Neural cell (in vitro differentiated cells): ENCODE measurements around the gene TRIM72.

Experiments used
- CTCF ChIP-seq: fragments of 450-650 bp; IDR thresholded peaks from 2 replicates; pipeline ENCODE4 v1.5.1; 2014; ENCODE audit warnings: antibody characterized with exemption, mild to moderate bottlenecking, moderate library complexity; ENCODE audit not compliant: poor library complexity, severe bottlenecking
- EZH2 ChIP-seq: fragments of 200-600, 300-800 bp; shearing (Covaris generic), sonication (generic); IDR thresholded peaks from 2 replicates; pipeline ENCODE4 v1.6.1; 2014; ENCODE audit warnings: antibody characterized with exemption, low read length, borderline replicate concordance, mild to moderate bottlenecking; ENCODE audit not compliant: insufficient read depth, poor library complexity, severe bottlenecking
- REST ChIP-seq: IDR thresholded peaks from 2 replicates; pipeline ENCODE4 v1.6.1; 2012; ENCODE audit warnings: borderline replicate concordance
- SMC3 ChIP-seq: fragments of 450-650 bp; conservative IDR thresholded peaks from 2 replicates; pipeline ENCODE4 v1.6.1; 2014; ENCODE audit warnings: antibody characterized with exemption, mild to moderate bottlenecking, moderate library complexity; ENCODE audit not compliant: poor library complexity

DNA sequence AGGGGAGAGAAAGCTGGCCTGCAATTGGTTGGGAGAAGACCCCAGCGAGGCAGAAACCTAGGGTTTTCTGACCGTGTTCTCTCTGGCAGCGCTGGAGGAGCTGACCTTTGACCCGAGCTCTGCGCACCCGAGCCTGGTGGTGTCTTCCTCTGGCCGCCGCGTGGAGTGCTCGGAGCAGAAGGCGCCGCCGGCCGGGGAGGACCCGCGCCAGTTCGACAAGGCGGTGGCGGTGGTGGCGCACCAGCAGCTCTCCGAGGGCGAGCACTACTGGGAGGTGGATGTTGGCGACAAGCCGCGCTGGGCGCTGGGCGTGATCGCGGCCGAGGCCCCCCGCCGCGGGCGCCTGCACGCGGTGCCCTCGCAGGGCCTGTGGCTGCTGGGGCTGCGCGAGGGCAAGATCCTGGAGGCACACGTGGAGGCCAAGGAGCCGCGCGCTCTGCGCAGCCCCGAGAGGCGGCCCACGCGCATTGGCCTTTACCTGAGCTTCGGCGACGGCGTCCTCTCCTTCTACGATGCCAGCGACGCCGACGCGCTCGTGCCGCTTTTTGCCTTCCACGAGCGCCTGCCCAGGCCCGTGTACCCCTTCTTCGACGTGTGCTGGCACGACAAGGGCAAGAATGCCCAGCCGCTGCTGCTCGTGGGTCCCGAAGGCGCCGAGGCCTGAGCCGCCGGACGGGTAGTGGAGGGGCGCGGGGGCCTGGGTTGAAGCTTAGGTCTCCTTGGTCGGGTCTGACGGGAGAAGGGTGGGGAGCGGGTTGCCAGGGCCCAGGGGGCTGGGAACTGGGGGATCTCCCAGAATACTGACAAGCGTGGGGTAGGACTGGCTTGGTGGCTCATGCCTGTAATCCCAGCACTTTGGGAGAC is 10.4 kb downstream of the TRIM72 start:
- no peak for TF ChIP-seq CTCF
- no peak for TF ChIP-seq REST
- TF ChIP-seq SMC3, result no peak
- no peak for TF ChIP-seq EZH2
